DMS153 treated with DMSO at 0.1 percent for 48 hours (cell line): ENCODE data around the gene LHFPL5.
A peak's percentile ranks its signal among the peaks of the same experiment; 100 is the strongest.

Experiments
- DNase-seq: peaks from one replicate; lab custom pipeline; 2025; ENCODE audit not compliant: unreplicated experiment; lab: John Stamatoyannopoulos, UW

The LHFPL5 gene

GRCh38 chr6:35804996-35805736, at the start of gene LHFPL5:
TSS of gene LHFPL5 (plus strand) at chr6:35805352. CDS start at chr6:35805671, 319 bp downstream.
- peak; percentile 63 for DNase-seq

GRCh38 chr6:35757456-35758123, 47.6 kb upstream of the LHFPL5 start:
- no peak for DNase-seq

- no peak for DNase-seq
Observed at GRCh38 chr6:35759426-35759825, 45.7 kb upstream of the LHFPL5 start.

GRCh38 chr6:35765739-35766138, 39.4 kb upstream of the LHFPL5 start:
- DNase-seq = no peak

GRCh38 chr6:35769211-35769610, 35.9 kb upstream of the LHFPL5 start:
- no peak for DNase-seq

- DNase-seq = no peak
Observed at GRCh38 chr6:35771343-35771627, 33.9 kb upstream of the LHFPL5 start.

GRCh38 chr6:35774116-35774794, 30.9 kb upstream of the LHFPL5 start:
- DNase-seq = no peak

GRCh38 chr6:35775031-35775430, 30.1 kb upstream of the LHFPL5 start:
- no peak for DNase-seq

GRCh38 chr6:35776364-35777215, 28.6 kb upstream of the LHFPL5 start, which contains the start of gene CLPSL2:
TSS of gene CLPSL2 (plus strand) at chr6:35776598. CDS start at chr6:35776619, 21 bp downstream.
- no peak for DNase-seq

GRCh38 chr6:35777356-35778102, 27.6 kb upstream of the LHFPL5 start:
- DNase-seq = no peak

- DNase-seq = no peak
Observed at GRCh38 chr6:35778437-35778836, 26.7 kb upstream of the LHFPL5 start.

GRCh38 chr6:35780719-35781118, 24.4 kb upstream of the LHFPL5 start, which contains the start of gene CLPSL1:
TSS of gene CLPSL1 (plus strand) at chr6:35781019. CDS start at chr6:35781111, 92 bp downstream.
- no peak for DNase-seq

- DNase-seq = no peak
Observed at GRCh38 chr6:35781290-35781689, 23.9 kb upstream of the LHFPL5 start.

GRCh38 chr6:35782424-35782823, 22.7 kb upstream of the LHFPL5 start:
- DNase-seq = no peak

GRCh38 chr6:35784200-35784599, 21.0 kb upstream of the LHFPL5 start:
- DNase-seq = no peak

GRCh38 chr6:35786272-35786671, 18.9 kb upstream of the LHFPL5 start:
- no peak for DNase-seq

- DNase-seq = no peak
Observed at GRCh38 chr6:35786810-35787209, 18.3 kb upstream of the LHFPL5 start.

GRCh38 chr6:35787266-35788218, 17.6 kb upstream of the LHFPL5 start:
- DNase-seq = no peak

- no peak for DNase-seq
Observed at GRCh38 chr6:35788423-35788982, 16.6 kb upstream of the LHFPL5 start.
